ENCODE measurements around the gene FAM161A.

Gene FAM161A

DNA sequence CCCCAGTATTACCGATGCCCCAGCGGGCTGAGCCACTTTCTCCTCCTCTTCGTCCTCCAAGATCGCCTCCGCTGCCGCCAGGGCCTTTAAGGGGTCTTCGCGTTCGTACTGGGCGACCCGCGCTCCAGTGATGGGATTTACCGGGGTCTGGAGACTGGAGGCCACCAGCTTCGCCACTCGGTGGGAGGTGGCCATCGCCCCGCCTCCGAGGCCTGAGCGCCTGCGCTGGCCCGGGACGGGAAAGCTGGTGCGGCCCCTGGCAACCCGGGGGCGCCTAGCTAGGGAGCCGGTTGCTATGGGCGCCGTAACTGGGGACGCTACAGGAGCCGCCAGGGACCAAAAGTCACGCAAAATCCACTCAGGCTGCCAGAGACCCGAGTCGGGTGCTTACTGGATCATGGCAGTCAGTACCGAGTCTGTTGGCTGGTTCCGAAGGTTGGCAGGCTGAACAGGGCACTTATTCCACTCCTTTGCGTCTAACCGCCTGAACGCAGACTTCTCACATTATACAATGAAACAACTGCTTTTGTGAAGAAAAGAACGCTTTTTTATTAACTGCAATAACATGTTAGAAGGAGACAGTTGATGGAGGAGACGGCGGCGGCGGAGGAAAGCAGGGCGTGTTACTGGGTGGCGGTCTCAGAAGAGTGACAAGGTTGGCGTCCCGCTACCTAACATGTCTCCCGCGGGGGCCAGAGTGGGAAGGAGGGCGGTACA, at the start of gene FAM161A (continued):
- TF ChIP-seq OVOL3 (tag by site-specific recombination; IDR thresholded peaks at IDR 0.05) (0 out of 2 replicates have a peak, but pooled peaks have one; percentile 37), GFI1B (tag by site-specific recombination; IDR thresholded peaks at IDR 0.05) (no peak), ZNF664 (tag by site-specific recombination; IDR thresholded peaks at IDR 0.05) (no peak), PRDM1 (tag by site-specific recombination; IDR thresholded peaks at IDR 0.05) (no peak), ZNF560 (tag by site-specific recombination; IDR thresholded peaks at IDR 0.05; ENCODE audit: borderline replicate concordance) (no peak), YY2 (tag by site-specific recombination; IDR thresholded peaks at IDR 0.05) (no peak), ZNF2 (tag by site-specific recombination; IDR thresholded peaks at IDR 0.05) (no peak), ZNF514 (tag by site-specific recombination; IDR thresholded peaks at IDR 0.05) (no peak), ZNF341 (tag by site-specific recombination; IDR thresholded peaks at IDR 0.05; ENCODE audit: low read depth) (peak; percentile 66; the same call in 1 of the 2 replicates), ZNF23 (tag by site-specific recombination; IDR thresholded peaks at IDR 0.05; ENCODE audit: borderline replicate concordance) (no peak), ZNF292 (tag by site-specific recombination; IDR thresholded peaks at IDR 0.05; ENCODE audit: borderline replicate concordance, low read depth) (no peak), ZNF660 (tag by site-specific recombination; IDR thresholded peaks at IDR 0.05) (no peak), ZNF138 (tag by site-specific recombination; IDR thresholded peaks at IDR 0.05; ENCODE audit: borderline replicate concordance) (no peak), ZNF423 (tag by site-specific recombination; IDR thresholded peaks at IDR 0.05) (no peak), ZNF561 (tag by site-specific recombination; IDR thresholded peaks at IDR 0.05; ENCODE audit: borderline replicate concordance) (no peak)
- TF ChIP-seq, protein P1, sequence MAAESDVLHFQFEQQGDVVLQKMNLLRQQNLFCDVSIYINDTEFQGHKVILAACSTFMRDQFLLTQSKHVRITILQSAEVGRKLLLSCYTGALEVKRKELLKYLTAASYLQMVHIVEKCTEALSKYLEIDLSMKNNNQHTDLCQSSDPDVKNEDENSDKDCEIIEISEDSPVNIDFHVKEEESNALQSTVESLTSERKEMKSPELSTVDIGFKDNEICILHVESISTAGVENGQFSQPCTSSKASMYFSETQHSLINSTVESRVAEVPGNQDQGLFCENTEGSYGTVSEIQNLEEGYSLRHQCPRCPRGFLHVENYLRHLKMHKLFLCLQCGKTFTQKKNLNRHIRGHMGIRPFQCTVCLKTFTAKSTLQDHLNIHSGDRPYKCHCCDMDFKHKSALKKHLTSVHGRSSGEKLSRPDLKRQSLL (tag by site-specific recombination; IDR thresholded peaks at IDR 0.05): no peak
- TF ChIP-seq, protein P2, sequence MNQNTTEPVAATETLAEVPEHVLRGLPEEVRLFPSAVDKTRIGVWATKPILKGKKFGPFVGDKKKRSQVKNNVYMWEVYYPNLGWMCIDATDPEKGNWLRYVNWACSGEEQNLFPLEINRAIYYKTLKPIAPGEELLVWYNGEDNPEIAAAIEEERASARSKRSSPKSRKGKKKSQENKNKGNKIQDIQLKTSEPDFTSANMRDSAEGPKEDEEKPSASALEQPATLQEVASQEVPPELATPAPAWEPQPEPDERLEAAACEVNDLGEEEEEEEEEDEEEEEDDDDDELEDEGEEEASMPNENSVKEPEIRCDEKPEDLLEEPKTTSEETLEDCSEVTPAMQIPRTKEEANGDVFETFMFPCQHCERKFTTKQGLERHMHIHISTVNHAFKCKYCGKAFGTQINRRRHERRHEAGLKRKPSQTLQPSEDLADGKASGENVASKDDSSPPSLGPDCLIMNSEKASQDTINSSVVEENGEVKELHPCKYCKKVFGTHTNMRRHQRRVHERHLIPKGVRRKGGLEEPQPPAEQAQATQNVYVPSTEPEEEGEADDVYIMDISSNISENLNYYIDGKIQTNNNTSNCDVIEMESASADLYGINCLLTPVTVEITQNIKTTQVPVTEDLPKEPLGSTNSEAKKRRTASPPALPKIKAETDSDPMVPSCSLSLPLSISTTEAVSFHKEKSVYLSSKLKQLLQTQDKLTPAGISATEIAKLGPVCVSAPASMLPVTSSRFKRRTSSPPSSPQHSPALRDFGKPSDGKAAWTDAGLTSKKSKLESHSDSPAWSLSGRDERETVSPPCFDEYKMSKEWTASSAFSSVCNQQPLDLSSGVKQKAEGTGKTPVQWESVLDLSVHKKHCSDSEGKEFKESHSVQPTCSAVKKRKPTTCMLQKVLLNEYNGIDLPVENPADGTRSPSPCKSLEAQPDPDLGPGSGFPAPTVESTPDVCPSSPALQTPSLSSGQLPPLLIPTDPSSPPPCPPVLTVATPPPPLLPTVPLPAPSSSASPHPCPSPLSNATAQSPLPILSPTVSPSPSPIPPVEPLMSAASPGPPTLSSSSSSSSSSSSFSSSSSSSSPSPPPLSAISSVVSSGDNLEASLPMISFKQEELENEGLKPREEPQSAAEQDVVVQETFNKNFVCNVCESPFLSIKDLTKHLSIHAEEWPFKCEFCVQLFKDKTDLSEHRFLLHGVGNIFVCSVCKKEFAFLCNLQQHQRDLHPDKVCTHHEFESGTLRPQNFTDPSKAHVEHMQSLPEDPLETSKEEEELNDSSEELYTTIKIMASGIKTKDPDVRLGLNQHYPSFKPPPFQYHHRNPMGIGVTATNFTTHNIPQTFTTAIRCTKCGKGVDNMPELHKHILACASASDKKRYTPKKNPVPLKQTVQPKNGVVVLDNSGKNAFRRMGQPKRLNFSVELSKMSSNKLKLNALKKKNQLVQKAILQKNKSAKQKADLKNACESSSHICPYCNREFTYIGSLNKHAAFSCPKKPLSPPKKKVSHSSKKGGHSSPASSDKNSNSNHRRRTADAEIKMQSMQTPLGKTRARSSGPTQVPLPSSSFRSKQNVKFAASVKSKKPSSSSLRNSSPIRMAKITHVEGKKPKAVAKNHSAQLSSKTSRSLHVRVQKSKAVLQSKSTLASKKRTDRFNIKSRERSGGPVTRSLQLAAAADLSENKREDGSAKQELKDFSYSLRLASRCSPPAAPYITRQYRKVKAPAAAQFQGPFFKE (tag by site-specific recombination; IDR thresholded peaks at IDR 0.05; ENCODE audit: borderline replicate concordance): no peak
- TF ChIP-seq, protein P3, sequence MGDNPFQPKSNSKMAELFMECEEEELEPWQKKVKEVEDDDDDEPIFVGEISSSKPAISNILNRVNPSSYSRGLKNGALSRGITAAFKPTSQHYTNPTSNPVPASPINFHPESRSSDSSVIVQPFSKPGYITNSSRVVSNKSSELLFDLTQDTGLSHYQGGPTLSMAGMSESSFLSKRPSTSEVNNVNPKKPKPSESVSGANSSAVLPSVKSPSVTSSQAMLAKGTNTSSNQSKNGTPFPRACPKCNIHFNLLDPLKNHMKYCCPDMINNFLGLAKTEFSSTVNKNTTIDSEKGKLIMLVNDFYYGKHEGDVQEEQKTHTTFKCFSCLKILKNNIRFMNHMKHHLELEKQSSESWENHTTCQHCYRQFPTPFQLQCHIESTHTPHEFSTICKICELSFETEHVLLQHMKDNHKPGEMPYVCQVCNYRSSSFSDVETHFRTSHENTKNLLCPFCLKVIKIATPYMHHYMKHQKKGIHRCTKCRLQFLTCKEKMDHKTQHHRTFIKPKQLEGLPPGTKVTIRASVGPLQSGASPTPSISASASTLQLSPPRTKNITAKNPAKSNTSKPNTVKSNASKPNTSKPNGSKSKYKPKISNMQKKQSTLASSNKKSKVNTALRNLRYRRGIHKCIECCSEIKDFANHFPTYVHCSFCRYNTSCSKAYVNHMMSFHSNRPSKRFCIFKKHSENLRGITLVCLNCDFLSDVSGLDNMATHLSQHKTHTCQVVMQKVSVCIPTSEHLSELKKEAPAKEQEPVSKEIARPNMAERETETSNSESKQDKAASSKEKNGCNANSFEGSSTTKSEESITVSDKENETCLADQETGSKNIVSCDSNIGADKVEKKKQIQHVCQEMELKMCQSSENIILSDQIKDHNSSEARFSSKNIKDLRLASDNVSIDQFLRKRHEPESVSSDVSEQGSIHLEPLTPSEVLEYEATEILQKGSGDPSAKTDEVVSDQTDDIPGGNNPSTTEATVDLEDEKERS (tag by site-specific recombination; IDR thresholded peaks at IDR 0.05): no peak
- TF ChIP-seq, protein P4, sequence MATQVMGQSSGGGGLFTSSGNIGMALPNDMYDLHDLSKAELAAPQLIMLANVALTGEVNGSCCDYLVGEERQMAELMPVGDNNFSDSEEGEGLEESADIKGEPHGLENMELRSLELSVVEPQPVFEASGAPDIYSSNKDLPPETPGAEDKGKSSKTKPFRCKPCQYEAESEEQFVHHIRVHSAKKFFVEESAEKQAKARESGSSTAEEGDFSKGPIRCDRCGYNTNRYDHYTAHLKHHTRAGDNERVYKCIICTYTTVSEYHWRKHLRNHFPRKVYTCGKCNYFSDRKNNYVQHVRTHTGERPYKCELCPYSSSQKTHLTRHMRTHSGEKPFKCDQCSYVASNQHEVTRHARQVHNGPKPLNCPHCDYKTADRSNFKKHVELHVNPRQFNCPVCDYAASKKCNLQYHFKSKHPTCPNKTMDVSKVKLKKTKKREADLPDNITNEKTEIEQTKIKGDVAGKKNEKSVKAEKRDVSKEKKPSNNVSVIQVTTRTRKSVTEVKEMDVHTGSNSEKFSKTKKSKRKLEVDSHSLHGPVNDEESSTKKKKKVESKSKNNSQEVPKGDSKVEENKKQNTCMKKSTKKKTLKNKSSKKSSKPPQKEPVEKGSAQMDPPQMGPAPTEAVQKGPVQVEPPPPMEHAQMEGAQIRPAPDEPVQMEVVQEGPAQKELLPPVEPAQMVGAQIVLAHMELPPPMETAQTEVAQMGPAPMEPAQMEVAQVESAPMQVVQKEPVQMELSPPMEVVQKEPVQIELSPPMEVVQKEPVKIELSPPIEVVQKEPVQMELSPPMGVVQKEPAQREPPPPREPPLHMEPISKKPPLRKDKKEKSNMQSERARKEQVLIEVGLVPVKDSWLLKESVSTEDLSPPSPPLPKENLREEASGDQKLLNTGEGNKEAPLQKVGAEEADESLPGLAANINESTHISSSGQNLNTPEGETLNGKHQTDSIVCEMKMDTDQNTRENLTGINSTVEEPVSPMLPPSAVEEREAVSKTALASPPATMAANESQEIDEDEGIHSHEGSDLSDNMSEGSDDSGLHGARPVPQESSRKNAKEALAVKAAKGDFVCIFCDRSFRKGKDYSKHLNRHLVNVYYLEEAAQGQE (tag by site-specific recombination; IDR thresholded peaks at IDR 0.05): no peak
- TF ChIP-seq, protein P5, sequence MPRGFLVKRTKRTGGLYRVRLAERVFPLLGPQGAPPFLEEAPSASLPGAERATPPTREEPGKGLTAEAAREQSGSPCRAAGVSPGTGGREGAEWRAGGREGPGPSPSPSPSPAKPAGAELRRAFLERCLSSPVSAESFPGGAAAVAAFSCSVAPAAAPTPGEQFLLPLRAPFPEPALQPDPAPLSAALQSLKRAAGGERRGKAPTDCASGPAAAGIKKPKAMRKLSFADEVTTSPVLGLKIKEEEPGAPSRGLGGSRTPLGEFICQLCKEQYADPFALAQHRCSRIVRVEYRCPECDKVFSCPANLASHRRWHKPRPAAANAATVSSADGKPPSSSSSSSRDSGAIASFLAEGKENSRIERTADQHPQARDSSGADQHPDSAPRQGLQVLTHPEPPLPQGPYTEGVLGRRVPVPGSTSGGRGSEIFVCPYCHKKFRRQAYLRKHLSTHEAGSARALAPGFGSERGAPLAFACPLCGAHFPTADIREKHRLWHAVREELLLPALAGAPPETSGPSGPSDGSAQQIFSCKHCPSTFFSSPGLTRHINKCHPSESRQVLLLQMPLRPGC (tag by site-specific recombination; IDR thresholded peaks at IDR 0.05): no peak
- TF ChIP-seq, protein P6, sequence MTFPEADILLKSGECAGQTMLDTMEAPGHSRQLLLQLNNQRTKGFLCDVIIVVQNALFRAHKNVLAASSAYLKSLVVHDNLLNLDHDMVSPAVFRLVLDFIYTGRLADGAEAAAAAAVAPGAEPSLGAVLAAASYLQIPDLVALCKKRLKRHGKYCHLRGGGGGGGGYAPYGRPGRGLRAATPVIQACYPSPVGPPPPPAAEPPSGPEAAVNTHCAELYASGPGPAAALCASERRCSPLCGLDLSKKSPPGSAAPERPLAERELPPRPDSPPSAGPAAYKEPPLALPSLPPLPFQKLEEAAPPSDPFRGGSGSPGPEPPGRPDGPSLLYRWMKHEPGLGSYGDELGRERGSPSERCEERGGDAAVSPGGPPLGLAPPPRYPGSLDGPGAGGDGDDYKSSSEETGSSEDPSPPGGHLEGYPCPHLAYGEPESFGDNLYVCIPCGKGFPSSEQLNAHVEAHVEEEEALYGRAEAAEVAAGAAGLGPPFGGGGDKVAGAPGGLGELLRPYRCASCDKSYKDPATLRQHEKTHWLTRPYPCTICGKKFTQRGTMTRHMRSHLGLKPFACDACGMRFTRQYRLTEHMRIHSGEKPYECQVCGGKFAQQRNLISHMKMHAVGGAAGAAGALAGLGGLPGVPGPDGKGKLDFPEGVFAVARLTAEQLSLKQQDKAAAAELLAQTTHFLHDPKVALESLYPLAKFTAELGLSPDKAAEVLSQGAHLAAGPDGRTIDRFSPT (tag by site-specific recombination; IDR thresholded peaks at IDR 0.05): peak; percentile 86

All from HEK293 (cell line).